Measurements from ENCODE around the gene NRXN2.

Gene NRXN2

GRCh38 chr11:64558065-64558745, 164.8 kb downstream of the NRXN2 start:
- Histone ChIP-seq H3K4me1 (ENCODE audit: insufficient read depth, low read length) (peaks cover 27% of the 10 kb centered on the region), H3K27me3 (ENCODE audit: control insufficient read depth in 1 of 2, insufficient read depth in 2 of 2, low read length in 2 of 2) (no peaks in the 10 kb centered on the region), H3K36me3 (ENCODE audit: insufficient read depth, low read length) (no peaks in the 10 kb centered on the region), H3K4me3 (ENCODE audit: low read depth in 1 of 2, low read length in 2 of 2) (no peak overlapping the region), H3K27ac (ENCODE audit: low read depth, low read length) (no peak overlapping the region), H3K9me3 (ENCODE audit: low read length) (no peaks in the 10 kb centered on the region), H3K9ac (ENCODE audit: low read length) (no peak overlapping the region)

- Histone ChIP-seq H3K27me3 (ENCODE audit: control insufficient read depth in 1 of 2, insufficient read depth in 2 of 2, low read length in 2 of 2) (no peaks in the 10 kb centered on the region), H3K4me3 (ENCODE audit: low read depth in 1 of 2, low read length in 2 of 2) (no peak overlapping the region), H3K27ac (ENCODE audit: low read depth, low read length) (no peak overlapping the region), H3K4me1 (ENCODE audit: insufficient read depth, low read length) (peaks cover 27% of the 10 kb centered on the region), H3K36me3 (ENCODE audit: insufficient read depth, low read length) (no peaks in the 10 kb centered on the region), H3K9ac (ENCODE audit: low read length) (no peak overlapping the region), H3K9me3 (ENCODE audit: low read length) (no peaks in the 10 kb centered on the region)
Observed at GRCh38 chr11:64556721-64557250, 166.2 kb downstream of the NRXN2 start.

Measured in muscle layer of colon (tissue), 2 donors.